GM18499 (cell line): ENCODE data around the gene FGF16.
"Not testable (repeated sequence)": the region's sequence is repeated elsewhere in the genome, so short reads cannot be mapped to it uniquely, and the experiment has no call there.

Experiments used
- ATAC-seq: cut with Tn5 transposase; IDR thresholded peaks from one replicate; pipeline ENCODE4 v1.9.1; 2021; ENCODE audit warnings: moderate number of reproducible peaks; ENCODE audit not compliant: insufficient read depth, unreplicated experiment

Gene FGF16

DNA sequence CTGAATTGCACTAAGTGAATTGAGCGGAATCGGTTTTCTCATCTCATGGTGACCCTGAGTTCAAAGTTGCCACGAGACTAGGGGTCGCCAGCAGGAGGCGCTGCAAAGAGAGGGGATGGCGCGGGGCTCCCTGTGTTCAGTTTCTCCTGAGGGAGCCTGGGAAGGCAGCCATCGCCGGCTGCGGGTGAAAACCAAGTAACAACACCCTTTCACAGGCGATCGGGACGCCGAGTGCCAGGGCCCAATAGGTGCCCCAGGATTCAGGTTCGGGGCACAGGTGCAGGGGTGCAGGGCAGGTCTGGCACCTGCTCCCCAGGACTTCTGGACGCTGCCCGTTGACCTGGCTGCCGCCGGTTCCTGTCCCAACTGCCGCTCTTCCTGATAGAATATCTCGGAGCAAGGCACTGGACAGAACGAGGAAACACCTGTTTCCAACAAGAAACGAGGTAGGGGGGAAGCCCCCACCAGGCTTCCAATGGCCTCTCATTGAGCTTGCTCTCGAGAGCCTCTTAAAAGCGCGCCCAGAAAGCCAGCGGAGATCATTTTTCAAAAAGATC, 1.1 kb upstream of the FGF16 start:
- no peak for ATAC-seq

DNA sequence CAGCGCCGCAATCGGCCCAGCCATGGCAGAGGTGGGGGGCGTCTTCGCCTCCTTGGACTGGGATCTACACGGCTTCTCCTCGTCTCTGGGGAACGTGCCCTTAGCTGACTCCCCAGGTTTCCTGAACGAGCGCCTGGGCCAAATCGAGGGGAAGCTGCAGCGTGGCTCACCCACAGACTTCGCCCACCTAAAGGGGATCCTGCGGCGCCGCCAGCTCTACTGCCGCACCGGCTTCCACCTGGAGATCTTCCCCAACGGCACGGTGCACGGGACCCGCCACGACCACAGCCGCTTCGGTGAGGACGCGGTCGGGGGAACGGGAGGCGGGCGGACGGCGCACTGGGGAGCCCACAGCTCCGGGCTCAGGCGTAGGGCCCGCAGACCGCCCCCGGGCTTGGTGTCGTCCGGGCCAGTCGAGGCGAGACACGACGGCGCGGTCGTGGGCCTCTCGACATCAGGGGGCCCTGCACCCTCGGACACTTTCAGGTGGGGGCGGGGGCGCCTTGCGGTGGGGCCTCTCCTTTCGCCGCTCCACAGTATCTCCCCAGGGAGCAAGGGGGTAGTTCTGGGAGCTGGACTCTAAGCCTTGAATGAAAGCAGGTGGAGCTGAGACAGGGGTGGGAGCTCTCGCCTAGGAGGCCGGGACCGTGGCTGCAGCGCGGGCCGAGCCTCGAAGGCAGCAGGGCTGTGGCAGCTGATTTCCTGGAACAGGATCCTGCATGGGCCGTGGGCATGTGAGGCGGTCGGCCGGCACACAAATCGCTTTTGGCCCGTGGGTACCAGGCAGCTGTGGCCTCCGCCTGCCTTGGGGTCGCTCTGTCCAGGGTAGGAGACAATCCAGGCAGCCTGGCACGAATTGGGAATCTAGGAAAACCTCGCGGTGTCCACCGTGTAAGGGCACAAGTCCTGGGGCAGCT, 722 bp downstream of the FGF16 start:
- no peak for ATAC-seq

DNA sequence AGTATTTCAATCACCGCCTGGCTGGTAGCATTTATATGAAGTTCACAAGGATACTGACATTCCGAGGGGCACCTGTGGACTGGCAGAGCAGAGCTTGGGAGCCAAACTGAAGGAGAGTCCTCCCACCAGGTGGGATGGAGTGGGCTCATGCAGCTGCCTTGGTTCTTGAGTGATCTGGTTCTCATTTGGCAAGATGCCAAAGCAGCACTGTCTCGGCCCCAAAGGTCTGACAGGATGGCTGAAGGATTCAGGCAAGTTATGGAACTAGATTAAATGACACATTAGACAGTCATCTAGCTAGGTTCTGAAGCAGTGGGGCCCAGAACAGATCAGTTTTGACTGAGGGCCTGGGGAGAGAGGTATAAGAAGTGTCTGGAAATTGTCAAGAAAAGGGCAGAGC, 3.2 kb downstream of the FGF16 start:
- no peak for ATAC-seq

DNA sequence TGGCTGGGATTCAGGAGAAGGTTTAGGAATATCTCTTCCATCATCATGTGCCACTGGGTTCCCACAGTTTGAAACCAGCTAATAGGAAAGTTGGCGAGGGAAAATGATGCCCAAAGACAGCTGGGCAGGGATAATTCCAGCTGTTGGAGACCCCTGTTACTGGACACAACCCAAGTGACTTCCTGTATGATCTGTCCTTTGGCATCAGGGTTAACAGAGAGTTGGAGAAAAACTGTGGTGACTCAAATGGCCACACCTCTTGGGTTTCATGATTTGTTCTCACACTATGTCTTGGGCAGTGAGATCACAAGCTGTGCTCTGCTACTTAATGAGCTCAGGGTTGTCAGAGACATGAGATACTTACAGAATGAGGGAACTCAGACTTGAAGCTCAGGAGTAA, 3.8 kb downstream of the FGF16 start:
- no peak for ATAC-seq

DNA sequence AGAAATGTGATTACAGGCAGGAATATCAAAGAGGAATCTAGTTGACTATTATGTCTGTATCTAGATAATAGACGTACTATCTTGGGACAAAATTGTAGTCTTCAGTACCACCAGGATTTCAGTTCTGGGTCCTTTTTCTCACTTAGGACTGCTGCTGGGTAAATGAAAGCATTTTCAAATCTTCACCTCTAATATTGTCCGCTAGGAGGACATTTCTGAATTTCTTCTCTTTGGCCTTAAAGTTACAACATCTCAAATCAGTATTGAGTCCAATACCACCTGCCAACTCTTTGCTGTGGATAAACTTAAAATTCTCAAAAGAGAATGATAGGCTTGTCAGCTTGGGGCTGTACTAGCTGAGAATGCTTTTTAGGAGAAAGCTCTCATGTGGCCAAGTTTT, 6.0 kb downstream of the FGF16 start:
- ATAC-seq = no peak

DNA sequence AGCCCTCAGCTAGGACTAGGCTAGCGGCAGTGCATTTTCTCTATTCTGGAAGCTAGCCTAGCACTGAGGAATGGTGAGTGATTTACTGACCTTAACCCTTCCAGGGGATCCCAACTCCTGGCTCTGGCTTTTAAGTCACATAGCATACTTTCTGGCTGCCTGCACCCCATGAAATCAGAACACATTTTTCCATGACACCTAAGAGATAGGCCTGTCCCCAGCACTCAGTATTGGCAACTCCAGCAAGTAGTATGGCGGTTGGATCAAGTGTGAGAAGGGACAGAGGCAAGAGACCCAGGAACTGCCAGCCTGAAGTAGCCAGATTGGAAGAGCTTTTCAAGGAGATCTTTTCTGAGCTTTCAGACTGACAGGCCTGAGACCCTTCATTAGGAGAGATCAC, 8.2 kb downstream of the FGF16 start:
- no peak for ATAC-seq

DNA sequence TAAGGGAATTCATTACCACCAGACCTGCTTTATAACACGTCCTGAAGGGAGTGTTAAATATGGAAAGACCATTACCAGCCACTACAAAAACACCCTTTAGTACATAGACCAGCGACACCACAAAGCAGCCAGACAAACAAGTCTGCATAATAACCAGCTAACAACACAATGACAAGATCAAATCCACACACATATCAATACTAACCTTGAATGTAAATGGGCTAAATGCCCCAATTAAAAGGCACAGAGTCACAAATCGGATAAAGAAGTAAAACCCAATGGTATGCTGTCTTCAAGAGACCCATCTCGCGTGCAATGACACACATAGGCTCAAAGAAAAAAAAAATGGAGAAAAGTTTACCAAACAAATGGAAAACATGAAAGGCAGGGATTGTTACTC, 36.9 kb downstream of the FGF16 start:
- ATAC-seq = no peak

DNA sequence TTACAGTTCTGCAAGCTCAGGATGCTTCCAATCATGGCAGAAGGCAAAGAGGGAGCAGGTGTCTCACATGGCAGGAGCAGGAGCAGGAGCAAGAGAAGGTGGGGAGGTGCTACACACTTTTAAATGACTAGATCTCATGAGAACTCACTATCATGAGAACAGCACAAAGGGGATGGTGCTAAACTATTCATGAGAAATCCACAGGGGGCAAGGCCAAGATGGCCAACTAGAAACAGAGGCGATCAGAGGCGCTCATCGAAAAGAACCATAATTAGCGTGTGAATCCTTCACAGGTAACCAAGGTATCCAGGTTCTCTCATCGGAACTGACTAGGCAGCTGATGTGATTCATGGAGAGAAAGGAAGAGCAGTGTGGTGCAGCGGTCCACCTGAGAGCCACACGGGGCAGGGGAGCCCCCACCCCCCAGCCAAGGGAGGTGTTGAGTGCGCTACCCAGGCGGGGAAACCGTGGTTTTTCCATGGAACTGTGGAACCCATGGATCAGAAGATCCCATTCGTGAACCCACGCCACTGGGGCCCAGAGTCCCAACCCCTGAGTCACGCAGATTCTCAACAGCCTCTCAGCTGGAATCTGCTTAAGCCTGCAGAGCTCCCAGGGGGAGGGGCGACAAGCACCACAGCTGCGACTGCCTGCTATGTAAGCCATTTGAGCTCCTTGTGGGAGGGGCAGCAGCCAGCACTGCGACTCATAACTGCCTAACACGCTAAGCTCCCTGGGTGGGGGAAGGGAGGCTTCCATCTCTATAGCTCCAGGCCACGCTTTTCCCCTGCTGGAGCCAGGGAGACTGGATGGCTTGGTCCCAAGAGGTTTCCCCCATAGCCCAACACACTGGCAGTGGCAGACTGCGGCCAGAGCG, 46.7 kb downstream of the FGF16 start:
- no peak for ATAC-seq

DNA sequence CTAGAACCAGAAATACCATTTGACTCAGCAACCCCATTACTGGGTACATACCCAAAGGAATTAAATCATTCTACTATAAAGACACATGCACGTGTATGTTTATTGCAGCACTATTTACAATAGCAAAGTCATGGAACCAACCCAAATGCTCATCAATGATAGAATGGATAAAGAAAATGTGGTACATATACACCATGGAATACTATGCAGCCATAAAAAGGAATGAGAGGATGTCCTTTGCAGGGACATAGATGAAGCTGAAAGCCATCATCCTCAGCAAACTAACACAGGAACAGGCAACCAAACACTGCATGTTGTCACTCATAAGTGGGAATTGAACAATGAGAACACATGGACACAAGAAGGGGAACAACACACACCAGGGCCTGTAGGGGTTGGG, 53.0 kb downstream of the FGF16 start:
- ATAC-seq = not testable (repeated sequence)

DNA sequence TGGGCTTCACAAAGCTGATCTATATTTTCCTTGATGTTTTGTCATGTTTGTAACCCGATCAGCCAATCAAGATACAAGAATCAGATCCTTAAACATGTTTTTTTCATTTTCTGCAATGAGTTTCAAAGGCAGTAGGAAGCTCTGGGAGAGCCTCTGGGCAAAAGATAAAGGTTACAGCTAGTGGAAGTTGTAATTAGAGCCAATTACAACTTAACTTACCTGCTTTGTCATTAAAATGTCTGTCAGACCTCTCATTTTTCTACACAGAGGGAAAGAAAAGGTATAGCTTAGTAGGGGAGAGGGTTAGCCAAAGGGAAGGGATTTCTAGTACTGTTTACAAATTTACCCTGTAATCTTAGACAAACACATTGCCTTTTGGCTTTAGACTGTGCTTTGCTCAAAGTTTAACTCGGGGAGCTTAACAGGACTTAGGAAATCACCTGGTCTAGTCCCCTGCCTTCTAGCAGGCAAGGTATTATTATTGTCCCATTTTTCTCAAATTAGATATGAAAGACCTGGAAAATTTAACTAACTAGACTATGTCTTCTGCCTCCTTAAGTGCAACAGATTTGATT, 55.8 kb downstream of the FGF16 start:
- no peak for ATAC-seq

DNA sequence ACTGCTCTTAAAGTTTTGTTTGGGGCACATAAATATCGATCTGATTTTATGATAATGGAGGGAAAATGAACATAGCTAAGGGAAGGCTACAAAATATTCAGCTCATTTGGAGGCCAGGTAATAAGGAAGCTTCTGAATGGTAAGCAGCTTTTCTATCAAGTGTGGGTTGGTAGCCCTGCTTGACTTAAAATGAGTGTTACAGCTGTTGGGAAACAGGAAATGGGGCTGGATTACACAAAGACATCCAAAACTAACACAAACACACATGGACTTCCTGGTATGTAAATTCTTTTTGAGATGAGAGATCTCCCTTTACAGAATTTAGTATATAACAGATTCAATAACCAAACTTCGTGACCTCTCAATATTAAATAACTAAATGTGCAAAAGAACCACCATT, 58.0 kb downstream of the FGF16 start:
- no peak for ATAC-seq
